Caco-2 (cell line): ENCODE data around the gene P2RX6. TPM values are rescaled to one million over a fixed set of nuclear protein-coding genes. Genes with fewer than 3 reads are reported as not detected.

Experiments used
- BruUV-seq: library from RNA; stranded (reverse); fragments of 400-500 nt; replicated peaks from 2 replicates; lab custom pipeline; 2021; lab: Mats Ljungman, UMichigan
- CTCF ChIA-PET: fragments of 300-600 bp; sonication (Branson Sonifier 250); formaldehyde crosslinking; loops from one replicate; lab custom pipeline; 2022; ENCODE audit warnings: antibody characterized with exemption; lab: Charles Lee
- POLR2A ChIA-PET: fragments of 300-600 bp; sonication (Branson Sonifier 250); formaldehyde crosslinking; loops from one replicate; lab custom pipeline; 2022; ENCODE audit warnings: antibody characterized with exemption; lab: Charles Lee
- DNase-seq, 2 experiments: peaks; one replicate each; pipeline versions ENCODE4 v3.0.0 to v3.0.0-alpha.2; 2020 to 2022
- H3K27me3 ChIP-seq: replicated peaks from 2 replicates; pipeline ENCODE4 v1.6.0; 2011; ENCODE audit warnings: low read length; ENCODE audit not compliant: control insufficient read depth, insufficient read depth
- H3K36me3 ChIP-seq: 2 replicates; pipeline ENCODE4 v1.5.1; 2011; ENCODE audit warnings: low read length; ENCODE audit not compliant: control insufficient read depth, insufficient read depth
- H3K4me1 ChIP-seq: fragments of 250-450 bp; sonication (Bioruptor Pico); 2 replicates; pipeline ENCODE4 v1.5.1; 2020; ENCODE audit warnings: mild to moderate bottlenecking
- H3K4me3 ChIP-seq: 2 replicates; pipeline ENCODE4 v1.5.1; 2011; ENCODE audit warnings: low read depth, mild to moderate bottlenecking, control low read depth, low read length
- H3K9me3 ChIP-seq: fragments of 250-450 bp; sonication (Bioruptor Pico); 2 replicates; pipeline ENCODE4 v1.5.1; 2020; ENCODE audit warnings: mild to moderate bottlenecking, moderate library complexity
- H3K27ac Mint-ChIP-seq: one replicate; pipeline ENCODE4 v1.8.0; 2022; ENCODE audit warnings: mixed read lengths; ENCODE audit not compliant: unreplicated experiment
- H3K27me3 Mint-ChIP-seq: one replicate; pipeline ENCODE4 v1.8.0; 2022; ENCODE audit warnings: mixed read lengths; ENCODE audit not compliant: insufficient read depth, unreplicated experiment
- H3K36me3 Mint-ChIP-seq: one replicate; pipeline ENCODE4 v1.8.0; 2022; ENCODE audit warnings: mild to moderate bottlenecking, mixed read lengths; ENCODE audit not compliant: insufficient read depth, unreplicated experiment
- H3K4me1 Mint-ChIP-seq: one replicate; pipeline ENCODE4 v1.8.0; 2022; ENCODE audit warnings: low read depth, mixed read lengths; ENCODE audit not compliant: unreplicated experiment
- H3K4me3 Mint-ChIP-seq: one replicate; pipeline ENCODE4 v1.8.0; 2022; ENCODE audit warnings: mild to moderate bottlenecking, moderate library complexity, mixed read lengths; ENCODE audit not compliant: unreplicated experiment
- H3K9me3 Mint-ChIP-seq: one replicate; pipeline ENCODE4 v1.8.0; 2022; ENCODE audit warnings: mixed read lengths; ENCODE audit not compliant: unreplicated experiment
- intact Hi-C: fragments of 100-400 bp; cut with micrococcal nuclease; formaldehyde crosslinking; loops from one replicate; pipeline ENCODE4 v1.10.0; 2022; ENCODE audit not compliant: unreplicated experiment
- microRNA-seq: library from miRNA; unstranded; fragments of <30 nt; microRNA quantifications from one replicate; pipeline ENCODE4 v1.2.0, GENCODE V29; 2022
- total RNA-seq: library from RNA; stranded (reverse); gene quantifications from 2 replicates; pipeline ENCODE4 v1.2.3, GENCODE V29; 2022
- TF ChIP-seq, protein P1 (sequence below), 2 experiments: fragments of 200-600 bp in 1 of 2; IDR thresholded peaks; 1 replicate in 1 of 2; 2 replicates in 1 of 2; pipeline versions ENCODE4 v1.5.1 to v1.8.0; 2011 to 2022; ENCODE audit warnings: antibody characterized with exemption in 1 of 2, control low read depth in 1 of 2, inconsistent platforms in 1 of 2, low read depth in 1 of 2, low read length in 1 of 2, mild to moderate bottlenecking in 1 of 2, moderate library complexity in 1 of 2; ENCODE audit not compliant: insufficient read depth in 1 of 2, severe bottlenecking in 1 of 2, unreplicated experiment in 1 of 2

P2RX6 gene
- total RNA-seq, 1 experiment from 2014 or later, result 0.11 TPM

DNA sequence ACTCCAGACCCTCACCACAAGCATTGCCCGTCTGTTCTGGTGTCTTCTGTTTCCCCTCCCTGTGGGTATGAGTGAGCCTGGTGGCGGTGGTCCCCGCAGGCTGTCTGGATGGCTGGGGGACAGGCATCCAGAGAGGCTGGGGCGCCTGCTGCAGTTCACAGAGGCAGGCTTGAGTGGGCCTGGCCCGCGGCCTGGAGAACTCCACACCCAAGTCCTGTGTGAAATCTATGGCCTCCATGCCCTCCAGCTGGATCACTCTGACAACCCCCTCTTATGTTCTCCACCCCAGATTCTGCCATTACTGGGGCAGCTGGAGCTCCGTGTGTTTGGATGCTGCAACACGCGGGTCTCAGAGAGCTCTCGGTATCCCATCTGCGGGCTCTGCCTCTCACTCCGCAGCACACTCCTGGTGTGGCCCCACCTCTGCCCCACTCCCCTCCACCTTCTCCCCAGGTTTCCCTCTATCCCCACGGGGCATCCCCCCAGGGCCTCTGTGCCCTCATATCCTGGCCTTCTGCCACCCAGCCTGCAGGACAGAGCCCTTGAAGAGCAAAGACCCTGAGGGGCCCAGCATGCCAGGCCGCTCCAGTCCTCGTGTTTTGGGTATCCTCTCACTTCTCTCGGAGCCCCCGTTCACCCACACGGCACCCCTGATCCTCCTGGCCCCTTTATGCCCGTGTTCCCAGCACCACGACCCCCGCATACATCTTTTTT is 62.1 kb downstream of the P2RX6 start:
- no peaks in the 10 kb centered on the region for H3K27me3 ChIP-seq
- POLR2A ChIA-PET, result no interaction called here
- no peaks in the 10 kb centered on the region for H3K4me1 ChIP-seq
- Mint-ChIP-seq H3K4me1 (no peaks in the 10 kb centered on the region), H3K4me3 (no peak overlapping the region), H3K27me3 (no peaks in the 10 kb centered on the region), H3K36me3 (no peaks in the 10 kb centered on the region), H3K9me3 (peaks cover 6% of the 10 kb centered on the region), H3K27ac (no peak overlapping the region)
- no peak overlapping the region for H3K4me3 ChIP-seq
- intact Hi-C loops, result no loop called here
- no peaks in the 10 kb centered on the region for H3K9me3 ChIP-seq
- no peak for DNase-seq
- no TSS peak for BruUV-seq
- H3K36me3 ChIP-seq, result no peaks in the 10 kb centered on the region
- TF ChIP-seq, protein P1, sequence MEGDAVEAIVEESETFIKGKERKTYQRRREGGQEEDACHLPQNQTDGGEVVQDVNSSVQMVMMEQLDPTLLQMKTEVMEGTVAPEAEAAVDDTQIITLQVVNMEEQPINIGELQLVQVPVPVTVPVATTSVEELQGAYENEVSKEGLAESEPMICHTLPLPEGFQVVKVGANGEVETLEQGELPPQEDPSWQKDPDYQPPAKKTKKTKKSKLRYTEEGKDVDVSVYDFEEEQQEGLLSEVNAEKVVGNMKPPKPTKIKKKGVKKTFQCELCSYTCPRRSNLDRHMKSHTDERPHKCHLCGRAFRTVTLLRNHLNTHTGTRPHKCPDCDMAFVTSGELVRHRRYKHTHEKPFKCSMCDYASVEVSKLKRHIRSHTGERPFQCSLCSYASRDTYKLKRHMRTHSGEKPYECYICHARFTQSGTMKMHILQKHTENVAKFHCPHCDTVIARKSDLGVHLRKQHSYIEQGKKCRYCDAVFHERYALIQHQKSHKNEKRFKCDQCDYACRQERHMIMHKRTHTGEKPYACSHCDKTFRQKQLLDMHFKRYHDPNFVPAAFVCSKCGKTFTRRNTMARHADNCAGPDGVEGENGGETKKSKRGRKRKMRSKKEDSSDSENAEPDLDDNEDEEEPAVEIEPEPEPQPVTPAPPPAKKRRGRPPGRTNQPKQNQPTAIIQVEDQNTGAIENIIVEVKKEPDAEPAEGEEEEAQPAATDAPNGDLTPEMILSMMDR (IDR thresholded peaks at IDR 0.05; ENCODE audit: insufficient read depth in 1 of 2, low read depth in 1 of 2, low read length in 1 of 2, severe bottlenecking in 1 of 2, unreplicated experiment in 1 of 2), result no peak
- CTCF ChIA-PET, result no interaction called here

Small RNA genes within 50 kb of the gene (microRNA-seq; reads per million reads assigned to microRNA genes)
- gene MIR649, result not detected

Other genes with a start within 250 kb of the P2RX6 start
- 1.3 and 1.5 TPM in 2 replicates for gene SERPIND1, start 241.1 kb upstream of the P2RX6 start, total RNA-seq
- 66.9 and 67.2 TPM in 2 replicates for gene PI4KA, start 156.4 kb upstream of the P2RX6 start, total RNA-seq
- 26.2 and 26.8 TPM in 2 replicates for gene SNAP29, start 156.2 kb upstream of the P2RX6 start, total RNA-seq
- gene CRKL, start 97.8 kb upstream of the P2RX6 start, total RNA-seq, result 76.0 and 82.7 TPM in 2 replicates
- 0.73 and 3.0 TPM in 2 replicates for gene AIFM3, start 47.9 kb upstream of the P2RX6 start, total RNA-seq
- 37.2 and 41.3 TPM in 2 replicates for gene LZTR1, start 32.9 kb upstream of the P2RX6 start, total RNA-seq
- gene THAP7, start 13.0 kb upstream of the P2RX6 start, total RNA-seq, result 29.1 and 30.6 TPM in 2 replicates
- 1.9 and 2.1 TPM in 2 replicates for gene SLC7A4, start 17.4 kb downstream of the P2RX6 start, total RNA-seq
- not detected in 2 replicates for gene LRRC74B, start 30.8 kb downstream of the P2RX6 start, total RNA-seq